OCI-LY7 (cell line): ENCODE data around the gene PDS5B. TPM values are rescaled to one million over a fixed set of nuclear protein-coding genes. Genes with fewer than 3 reads are reported as not detected.

Source experiments
- BruUV-seq: library from RNA; stranded (reverse); fragments of 400-500 nt; replicated peaks from 2 replicates; lab custom pipeline; 2021; lab: Mats Ljungman, UMichigan
- CTCF ChIA-PET: fragments of 300-600 bp; sonication (Branson Sonifier 250); formaldehyde crosslinking; loops from one replicate; lab custom pipeline; 2022; ENCODE audit warnings: antibody characterized with exemption; ENCODE audit not compliant: unreplicated experiment; lab: Charles Lee
- POLR2A ChIA-PET: fragments of 300-600 bp; sonication (Branson Sonifier 250); formaldehyde crosslinking; loops from one replicate; lab custom pipeline; 2022; ENCODE audit warnings: antibody characterized with exemption; lab: Charles Lee
- DNase-seq: peaks from one replicate; pipeline ENCODE4 v3.0.0-alpha.2; 2015; ENCODE audit warnings: low spot score
- H2AFZ ChIP-seq: fragments of 200-600 bp; sonication (generic), shearing (Covaris generic); 2 replicates; pipeline ENCODE4 v1.6.1; 2014; ENCODE audit warnings: mild to moderate bottlenecking, antibody characterized with exemption, low read length, moderate library complexity
- H3K27ac ChIP-seq: fragments of 200-600 bp; sonication (generic); 2 replicates; pipeline ENCODE4 v1.5.1; 2014; ENCODE audit warnings: mixed run types, low read depth, mild to moderate bottlenecking, moderate library complexity, low read length, inconsistent platforms; ENCODE audit not compliant: poor library complexity, severe bottlenecking
- H3K36me3 ChIP-seq: fragments of 200-600 bp; sonication (generic); 2 replicates; pipeline ENCODE4 v1.6.1; 2014; ENCODE audit warnings: mild to moderate bottlenecking, antibody characterized with exemption, low read length, moderate library complexity, mixed read lengths; ENCODE audit not compliant: insufficient read depth
- H3K4me1 ChIP-seq: fragments of 200-600 bp; sonication (generic); 2 replicates; pipeline ENCODE4 v1.5.1; 2014; ENCODE audit warnings: mild to moderate bottlenecking, low read length; ENCODE audit not compliant: insufficient read depth, poor library complexity, severe bottlenecking
- H3K4me2 ChIP-seq: fragments of 200-600 bp; sonication (generic); 2 replicates; pipeline ENCODE4 v1.6.1; 2014; ENCODE audit warnings: mild to moderate bottlenecking, low read length
- H3K4me3 ChIP-seq: fragments of 200-600 bp; sonication (generic); 2 replicates; pipeline ENCODE4 v1.5.1; 2014; ENCODE audit warnings: mild to moderate bottlenecking, low read depth, low read length; ENCODE audit not compliant: poor library complexity, severe bottlenecking
- H3K79me2 ChIP-seq: fragments of 200-600 bp; sonication (generic); 2 replicates; pipeline ENCODE4 v1.6.1; 2016; ENCODE audit warnings: low read depth, mild to moderate bottlenecking, low read length, moderate library complexity, mixed read lengths; ENCODE audit not compliant: insufficient read depth
- H3K9me2 ChIP-seq: fragments of 200-600 bp; sonication (generic); 2 replicates; pipeline ENCODE4 v1.6.1; 2016; ENCODE audit warnings: mild to moderate bottlenecking, low read length, mixed read lengths; ENCODE audit not compliant: insufficient read depth
- H3K9me3 ChIP-seq: fragments of 200-600 bp; sonication (generic); 2 replicates; pipeline ENCODE4 v1.6.1; 2014; ENCODE audit warnings: mild to moderate bottlenecking, mixed run types, low read length, mixed read lengths
- H4K20me1 ChIP-seq: fragments of 200-600 bp; sonication (generic); 2 replicates; pipeline ENCODE4 v1.6.1; 2014; ENCODE audit warnings: mild to moderate bottlenecking, antibody characterized with exemption, low read length, moderate library complexity, mixed read lengths; ENCODE audit not compliant: insufficient read depth
- EZH2phosphoT487 ChIP-seq: fragments of 200-600 bp; sonication (generic); IDR thresholded peaks from 2 replicates; pipeline ENCODE4 v1.6.1; 2018; ENCODE audit warnings: low read depth, borderline replicate concordance, mild to moderate bottlenecking, mixed run types, antibody characterized with exemption, low read length, moderate library complexity, mixed read lengths
- intact Hi-C: fragments of 100-400 bp; cut with micrococcal nuclease; formaldehyde crosslinking; loops from one replicate; pipeline ENCODE4 v1.10.0; 2022; ENCODE audit not compliant: unreplicated experiment
- total RNA-seq, 2 experiments: library from RNA; depleted of rRNA in 1 of 2; stranded (reverse); fragments of >200 nt in 1 of 2; shearing (Covaris generic) in 1 of 2; gene quantifications; 2 replicates each; pipeline ENCODE4 v1.2.3, GENCODE V29; 2014 to 2022
- TF ChIP-seq, protein P1 (sequence below): fragments of 200-600 bp; sonication (generic); conservative IDR thresholded peaks from 2 replicates; pipeline ENCODE4 v1.5.1; 2014; ENCODE audit warnings: mild to moderate bottlenecking, antibody characterized with exemption, low read length, moderate library complexity, mixed read lengths

The PDS5B gene
- total RNA-seq, 2 experiments from 2014 or later = 34.1 to 70.4 TPM

DNA sequence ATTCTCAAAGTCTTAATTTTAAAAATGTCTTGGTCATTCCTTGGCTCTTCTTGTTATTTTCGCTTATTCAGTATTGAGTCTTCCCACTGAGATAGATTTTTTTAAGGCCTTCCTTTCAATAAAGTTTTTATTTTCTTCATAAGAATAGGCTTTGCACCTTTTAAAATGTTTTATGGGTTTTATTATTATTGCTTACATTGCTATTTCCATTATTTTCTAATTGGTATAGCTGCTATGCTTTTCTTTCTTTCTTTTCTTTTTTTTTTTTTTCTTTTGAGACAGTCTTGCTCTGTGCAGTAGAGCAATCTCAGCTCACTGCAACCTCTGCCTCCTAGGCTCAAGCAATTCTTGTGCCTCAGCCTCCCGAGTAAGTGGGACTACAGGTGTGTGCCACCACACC is 195.7 kb downstream of the PDS5B start:
- Histone ChIP-seq H3K36me3 (peaks cover 35% of the 10 kb centered on the region), H3K79me2 (no peaks in the 10 kb centered on the region), H2AFZ (no peak overlapping the region), H3K4me2 (no peak overlapping the region), H3K27ac (no peak overlapping the region), H3K9me3 (no peaks in the 10 kb centered on the region), H3K4me3 (no peak overlapping the region), H4K20me1 (no peaks in the 10 kb centered on the region), H3K4me1 (no peaks in the 10 kb centered on the region), H3K9me2 (no peaks in the 10 kb centered on the region)
- BruUV-seq = no TSS peak
- POLR2A ChIA-PET = no interaction called here
- intact Hi-C loops = no loop called here
- CTCF ChIA-PET = no interaction called here
- TF ChIP-seq, protein P1, sequence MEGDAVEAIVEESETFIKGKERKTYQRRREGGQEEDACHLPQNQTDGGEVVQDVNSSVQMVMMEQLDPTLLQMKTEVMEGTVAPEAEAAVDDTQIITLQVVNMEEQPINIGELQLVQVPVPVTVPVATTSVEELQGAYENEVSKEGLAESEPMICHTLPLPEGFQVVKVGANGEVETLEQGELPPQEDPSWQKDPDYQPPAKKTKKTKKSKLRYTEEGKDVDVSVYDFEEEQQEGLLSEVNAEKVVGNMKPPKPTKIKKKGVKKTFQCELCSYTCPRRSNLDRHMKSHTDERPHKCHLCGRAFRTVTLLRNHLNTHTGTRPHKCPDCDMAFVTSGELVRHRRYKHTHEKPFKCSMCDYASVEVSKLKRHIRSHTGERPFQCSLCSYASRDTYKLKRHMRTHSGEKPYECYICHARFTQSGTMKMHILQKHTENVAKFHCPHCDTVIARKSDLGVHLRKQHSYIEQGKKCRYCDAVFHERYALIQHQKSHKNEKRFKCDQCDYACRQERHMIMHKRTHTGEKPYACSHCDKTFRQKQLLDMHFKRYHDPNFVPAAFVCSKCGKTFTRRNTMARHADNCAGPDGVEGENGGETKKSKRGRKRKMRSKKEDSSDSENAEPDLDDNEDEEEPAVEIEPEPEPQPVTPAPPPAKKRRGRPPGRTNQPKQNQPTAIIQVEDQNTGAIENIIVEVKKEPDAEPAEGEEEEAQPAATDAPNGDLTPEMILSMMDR = no peak
- no peak for TF ChIP-seq EZH2phosphoT487
- DNase-seq = no peak

DNA sequence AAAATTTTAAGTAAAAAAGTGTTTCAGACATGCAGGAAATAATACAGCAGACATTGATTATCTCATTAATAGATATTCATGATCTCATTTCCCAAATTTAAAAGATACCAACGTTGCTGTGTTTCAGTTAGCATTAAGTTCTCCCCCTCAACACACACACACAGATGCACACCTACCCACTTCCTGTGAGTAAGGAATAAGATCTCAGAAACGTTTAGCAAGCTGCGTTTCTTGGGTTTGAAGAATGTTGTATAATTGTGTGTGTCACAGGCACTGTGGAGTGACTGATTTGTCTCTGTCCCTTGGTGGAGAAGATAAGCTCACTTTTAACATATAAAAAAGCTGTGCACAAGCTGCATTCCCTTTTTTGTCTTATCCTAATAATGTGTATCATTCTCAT is 196.8 kb downstream of the PDS5B start:
- Histone ChIP-seq H3K9me3 (no peaks in the 10 kb centered on the region), H3K4me1 (no peaks in the 10 kb centered on the region), H4K20me1 (no peaks in the 10 kb centered on the region), H3K9me2 (no peaks in the 10 kb centered on the region), H3K27ac (no peak overlapping the region), H3K4me2 (no peak overlapping the region), H3K79me2 (no peaks in the 10 kb centered on the region), H3K36me3 (peaks cover 27% of the 10 kb centered on the region), H3K4me3 (no peak overlapping the region), H2AFZ (no peak overlapping the region)
- POLR2A ChIA-PET = no interaction called here
- intact Hi-C loops = no loop called here
- TF ChIP-seq, protein P1 = no peak
- no peak for TF ChIP-seq EZH2phosphoT487
- CTCF ChIA-PET = no interaction called here
- peak; percentile 4 for DNase-seq
- BruUV-seq = no TSS peak

DNA sequence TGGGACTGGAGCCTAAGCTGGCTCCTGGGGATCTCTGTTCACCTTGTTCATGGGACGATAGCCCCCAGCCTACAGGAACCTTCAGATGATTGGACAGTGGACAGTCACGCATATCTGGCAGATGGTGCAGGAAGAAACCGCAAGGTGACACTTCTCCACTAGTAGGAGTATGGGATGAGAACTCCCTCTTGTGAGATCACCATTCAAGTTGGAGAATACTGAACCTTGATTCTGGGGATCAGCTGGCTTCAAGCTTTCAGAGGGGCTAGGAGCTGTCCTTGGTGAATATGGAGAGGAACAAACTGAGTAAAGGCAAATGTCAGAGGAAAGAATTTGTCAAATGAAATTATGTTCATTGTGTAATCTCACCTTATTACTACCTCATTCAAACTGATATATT is 204.5 kb downstream of the PDS5B start:
- Histone ChIP-seq H3K4me2 (no peak overlapping the region), H3K36me3 (peaks cover 4% of the 10 kb centered on the region), H3K9me2 (no peaks in the 10 kb centered on the region), H4K20me1 (no peaks in the 10 kb centered on the region), H3K4me1 (peaks cover 9% of the 10 kb centered on the region), H3K9me3 (no peaks in the 10 kb centered on the region), H2AFZ (no peak overlapping the region), H3K4me3 (no peak overlapping the region), H3K79me2 (no peaks in the 10 kb centered on the region), H3K27ac (no peak overlapping the region)
- POLR2A ChIA-PET = no interaction called here
- CTCF ChIA-PET = no interaction called here
- BruUV-seq = no TSS peak
- no peak for DNase-seq
- no peak for TF ChIP-seq EZH2phosphoT487
- TF ChIP-seq, protein P1 = 0 out of 2 replicates have a peak, but pooled peaks have one; percentile 24
- intact Hi-C loops = no loop called here
